Heart left ventricle (tissue), 16 donors: ENCODE results near the gene RRBP1. TPM values are rescaled to one million over a fixed set of nuclear protein-coding genes. Genes with fewer than 3 reads are reported as not detected.

Experiments used
- ATAC-seq, 4 donors: fragments of 200-7000 bp; cut with Tn5 transposase; one replicate each; pipeline ENCODE4 v1.9.1; 2020 to 2022; ENCODE audit warnings: moderate library complexity in 4 of 4, mild to moderate bottlenecking in 3 of 4, moderate number of reproducible peaks in 1 of 4
- DNase-seq, 5 donors: peaks; one replicate each; pipeline ENCODE4 v3.0.0-alpha.2; 2020
- H3K27ac ChIP-seq, 12 donors: fragments of 200-600 bp; sonication (generic) in 4 of 12; one replicate each; pipeline versions ENCODE4 v1.5.0 to v1.8.0; 2016 to 2022; ENCODE audit warnings: mild to moderate bottlenecking in 2 of 12
- H3K27me3 ChIP-seq, 9 donors: fragments of 200-600 bp; sonication (generic) in 2 of 9; one replicate each; pipeline versions ENCODE4 v1.5.1 to v1.8.0; 2016 to 2022; ENCODE audit warnings: mild to moderate bottlenecking in 3 of 9
- H3K36me3 ChIP-seq, 9 donors: fragments of 200-600 bp; sonication (generic) in 2 of 9; one replicate each; pipeline versions ENCODE4 v1.5.0 to v1.8.0; 2018 to 2022; ENCODE audit warnings: mild to moderate bottlenecking in 2 of 9
- H3K4me1 ChIP-seq, 12 donors: fragments of 200-600 bp; sonication (generic) in 4 of 12; one replicate each; pipeline versions ENCODE4 v1.5.0 to v1.8.0; 2016 to 2022; ENCODE audit warnings: mild to moderate bottlenecking in 3 of 12
- H3K4me3 ChIP-seq, 12 donors: fragments of 200-600 bp; sonication (generic) in 4 of 12; one replicate each; pipeline versions ENCODE4 v1.5.0 to v1.8.0; 2017 to 2022; ENCODE audit warnings: mild to moderate bottlenecking in 9 of 12, moderate library complexity in 4 of 12
- H3K9me3 ChIP-seq, 12 donors: fragments of 200-600 bp; sonication (generic) in 4 of 12; one replicate each; pipeline versions ENCODE4 v1.5.0 to v1.8.0; 2016 to 2022; ENCODE audit warnings: mild to moderate bottlenecking in 1 of 12
- POLR2A ChIP-seq, 2 donors: fragments of 450-650 bp; IDR thresholded peaks; one replicate each; pipeline ENCODE4 v1.6.1; 2017; ENCODE audit warnings: antibody characterized with exemption in 2 of 2, mild to moderate bottlenecking in 2 of 2, moderate library complexity in 2 of 2
- WGBS, 4 donors: extraction: QIAGEN DNeasy Blood & Tissue Kit in 2 of 4; methylation state at CpG; one replicate each; pipeline versions ENCODE4 v1.1.5 to v1.1.7; 2013 to 2018; 5-methylcytosine and 5-hydroxymethylcytosine counted together
- intact Hi-C, 10 donors: fragments of 100-400 bp; cut with DNase I; formaldehyde crosslinking; loops; one replicate each; pipeline versions ENCODE4 v1.11.1 to v1.14.2; 2022
- polyA plus RNA-seq, 2 donors: library from polyadenylated mRNA; stranded (reverse); fragments of 200-250 nt; gene quantifications; one replicate each; pipeline ENCODE4 v1.2.3, GENCODE V29; 2013
- total RNA-seq, 9 donors: library from RNA; depleted of rRNA in 2 of 9; stranded (reverse); fragments of >200 nt in 2 of 9; fragmentation: NEBNext Ultra II Directional in 3 of 9; extraction: Animal tissue kit (Norgen Biotek cat#: 25700) in 3 of 9; gene quantifications; one replicate each; pipeline versions ENCODE4 v1.1.0 to v1.2.4, GENCODE V29; 2016 to 2023
- TF ChIP-seq, protein P1 (sequence below), 12 donors: fragments of 200-600 bp; sonication (generic) in 4 of 12; IDR thresholded peaks; one replicate each; pipeline versions ENCODE4 v1.5.0 to v1.8.0; 2018 to 2022; ENCODE audit warnings: antibody characterized with exemption in 12 of 12, mild to moderate bottlenecking in 5 of 12
- donor health status: ischemic (EF 13 %, LVEDD 7.1; RV severe dilation, severe dysfunction).
- donor health status: healthy with polysubstance abuse.
- donor health status: DM: no; HTN: yes; CAD: no.
- donor health status: DM: no; HTN: no; CAD: no.
- donor health status: ischemic (EF 25% LVEDD 6.9; RV normal size, moderate dysfunction).
- donor health status: ischemic (EF 25% LVEDD 5.7; RV mildly dilated, moderate dysfunction).
- donor health status: healthy.
- donor health status: DM: yes; HTN: yes; CAD: no.
- donor health status: ischemic (EF 35%, LVEDD 5.7; RV mildly dilated, moderate dysfunction).
- donor health status: nonischemic (EF 11% LVEDD 7.7; RV severe dilation, severe dysfunction).
- donor health status: DM: yes; HTN: yes; CAD: no.
- donor health status: PGD.
- donor health status: ischemic (EF 29% LVEDD 5.4; RV normal size, mild dysfunction).
- donor health status: nonischemic (EF 23%, LVEDD 6.1; RV moderate dilation, normal function).

RRBP1 gene
- total and polyA plus RNA-seq, 11 donors, result 24.9 to 91.3 (median 40.0) TPM

DNA sequence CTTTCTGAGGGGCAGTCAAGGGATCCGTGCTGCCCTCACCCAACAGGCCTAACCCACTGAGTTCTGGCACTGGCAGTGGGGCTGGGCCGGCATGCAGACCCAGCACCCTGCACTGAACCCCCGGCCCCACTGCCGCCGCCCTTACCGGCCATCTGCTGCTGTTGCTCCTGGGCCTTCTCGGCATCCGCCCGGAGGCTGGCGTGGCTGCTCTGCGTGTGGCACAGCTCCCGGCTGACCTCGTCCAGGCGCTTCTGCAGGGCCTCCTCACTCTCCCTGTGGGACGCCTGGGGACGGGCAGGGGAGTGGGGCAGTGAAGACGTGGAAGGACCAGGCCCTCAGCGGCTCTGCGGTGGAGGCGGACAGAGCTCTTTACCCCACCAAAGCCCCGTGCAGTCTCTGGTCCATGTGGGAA, 52.4 kb downstream of the RRBP1 start:
- intact Hi-C loops, result no loop called here
- WGBS, 4 donors, result 91 to 96% (median 95%) methylated on average over 8 to 21 of the region's 21 CpGs
- DNase-seq (peak in 2 of 5 donors; percentile 17 to 60), ATAC-seq (no peak)
- Histone ChIP-seq H3K9me3 (no peaks in the 10 kb centered on the region), H3K4me1 (peaks cover 0 to 20% (median 6%) of the 10 kb centered on the region in 12 donors), H3K27me3 (no peaks in the 10 kb centered on the region), H3K36me3 (peaks cover 0 to 100% (median 94%) of the 10 kb centered on the region in 9 donors), H3K27ac (no peak overlapping the region), H3K4me3 (no peak overlapping the region)
- TF ChIP-seq, protein P1, sequence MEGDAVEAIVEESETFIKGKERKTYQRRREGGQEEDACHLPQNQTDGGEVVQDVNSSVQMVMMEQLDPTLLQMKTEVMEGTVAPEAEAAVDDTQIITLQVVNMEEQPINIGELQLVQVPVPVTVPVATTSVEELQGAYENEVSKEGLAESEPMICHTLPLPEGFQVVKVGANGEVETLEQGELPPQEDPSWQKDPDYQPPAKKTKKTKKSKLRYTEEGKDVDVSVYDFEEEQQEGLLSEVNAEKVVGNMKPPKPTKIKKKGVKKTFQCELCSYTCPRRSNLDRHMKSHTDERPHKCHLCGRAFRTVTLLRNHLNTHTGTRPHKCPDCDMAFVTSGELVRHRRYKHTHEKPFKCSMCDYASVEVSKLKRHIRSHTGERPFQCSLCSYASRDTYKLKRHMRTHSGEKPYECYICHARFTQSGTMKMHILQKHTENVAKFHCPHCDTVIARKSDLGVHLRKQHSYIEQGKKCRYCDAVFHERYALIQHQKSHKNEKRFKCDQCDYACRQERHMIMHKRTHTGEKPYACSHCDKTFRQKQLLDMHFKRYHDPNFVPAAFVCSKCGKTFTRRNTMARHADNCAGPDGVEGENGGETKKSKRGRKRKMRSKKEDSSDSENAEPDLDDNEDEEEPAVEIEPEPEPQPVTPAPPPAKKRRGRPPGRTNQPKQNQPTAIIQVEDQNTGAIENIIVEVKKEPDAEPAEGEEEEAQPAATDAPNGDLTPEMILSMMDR (IDR thresholded peaks at IDR 0.05), result no peak
- no peak for TF ChIP-seq POLR2A (IDR thresholded peaks at IDR 0.05)

GRCh38 chr20:17629025-17629424, 53.0 kb downstream of the RRBP1 start:
- no peak for ATAC-seq
- intact Hi-C loops, result no loop called here
- TF ChIP-seq POLR2A (IDR thresholded peaks at IDR 0.05), result no peak
- TF ChIP-seq, protein P1 (IDR thresholded peaks at IDR 0.05), result no peak
- Histone ChIP-seq H3K27ac (no peak overlapping the region), H3K36me3 (peaks cover 0 to 100% (median 95%) of the 10 kb centered on the region in 9 donors), H3K4me1 (peaks cover 0 to 13% (median 2%) of the 10 kb centered on the region in 12 donors), H3K27me3 (no peaks in the 10 kb centered on the region), H3K4me3 (no peak overlapping the region), H3K9me3 (no peaks in the 10 kb centered on the region)
- 86 to 92% (median 91%) methylated on average over 7 to 8 of the region's 8 CpGs for WGBS, 4 donors
- DNase-seq, result peak in 2 of 5 donors; percentile 13 to 19

DNA sequence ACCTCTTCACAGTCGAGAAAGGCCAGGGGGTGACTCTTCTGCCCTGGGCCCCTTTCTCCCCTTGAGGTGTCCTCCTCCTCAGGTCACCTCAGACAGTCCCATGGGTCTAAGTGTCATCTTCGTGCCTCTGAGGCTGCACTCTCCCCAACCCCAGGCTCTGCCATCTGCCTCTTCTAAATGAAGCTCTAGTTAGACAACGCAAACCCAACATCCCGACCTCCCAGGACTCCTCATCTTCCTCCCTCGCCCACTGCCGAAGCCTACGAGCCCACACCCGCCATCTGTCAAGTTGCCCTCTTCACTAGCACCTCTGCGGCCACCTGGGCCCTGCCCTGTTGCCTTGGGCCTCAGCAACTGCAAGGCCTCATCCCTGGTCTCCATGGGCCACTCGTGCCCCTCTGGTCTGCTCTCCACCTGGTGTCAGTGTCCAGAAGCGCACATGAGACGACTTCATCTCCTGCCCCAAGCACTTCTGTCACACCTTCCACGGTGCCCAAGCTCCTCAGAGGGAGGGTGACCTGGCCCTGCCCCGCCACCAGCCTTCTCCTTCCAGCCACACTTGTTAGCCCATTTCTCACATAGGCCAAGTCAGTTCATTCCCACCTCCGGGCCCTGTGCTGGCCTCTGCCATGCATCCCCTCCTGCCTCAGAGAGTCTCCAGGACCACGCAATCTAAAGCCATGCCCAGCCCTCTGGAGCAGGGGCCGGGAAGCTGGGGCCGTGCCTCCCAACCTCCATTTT, 53.8 kb downstream of the RRBP1 start:
- Histone ChIP-seq H3K9me3 (no peaks in the 10 kb centered on the region), H3K4me1 (peaks cover 0 to 10% (median 0%) of the 10 kb centered on the region in 12 donors), H3K36me3 (peaks cover 0 to 100% (median 94%) of the 10 kb centered on the region in 9 donors), H3K27ac (peak overlapping the region in 1 of 12 donors; percentile 11), H3K4me3 (no peak overlapping the region), H3K27me3 (no peaks in the 10 kb centered on the region)
- WGBS, 4 donors, result 90 to 93% (median 92%) methylated on average over 18 of the region's 18 CpGs
- ATAC-seq (no peak), DNase-seq (peak in 3 of 5 donors; percentile 19 to 41 (median 26))
- intact Hi-C loops, result no loop called here
- TF ChIP-seq, protein P1 (IDR thresholded peaks at IDR 0.05), result no peak
- TF ChIP-seq POLR2A (IDR thresholded peaks at IDR 0.05), result no peak

- H3K4me1 ChIP-seq, result peaks cover 0 to 10% (median 0%) of the 10 kb centered on the region in 12 donors
- ATAC-seq (no peak), DNase-seq (peak in 3 of 5 donors; percentile 24 to 55 (median 27))
- H3K36me3 ChIP-seq, result peaks cover 0 to 100% (median 96%) of the 10 kb centered on the region in 9 donors
- whole genome bisulfite sequencing, 4 donors, result 77 to 86% (median 83%) methylated on average over 24 to 27 of the region's 27 CpGs
- peak overlapping the region in 1 of 12 donors; percentile 15 for H3K4me3 ChIP-seq
- no peaks in the 10 kb centered on the region for H3K27me3 ChIP-seq
- H3K9me3 ChIP-seq, result no peaks in the 10 kb centered on the region
- peak overlapping the region in 2 of 12 donors; percentile 5 to 11 for H3K27ac ChIP-seq
- TF ChIP-seq, protein P1 (IDR thresholded peaks at IDR 0.05), result no peak
- no peak for TF ChIP-seq POLR2A (IDR thresholded peaks at IDR 0.05)
- intact Hi-C loops, result no loop called here
Observed at GRCh38 chr20:17627101-17627955, 54.7 kb downstream of the RRBP1 start.
